Stimulated activated CD8-positive, alpha-beta memory T cell treated with anti-CD3 and anti-CD28 coated beads, Interleukin-7, amount 100 ng/mL, for 24 hours (primary cell): ENCODE data around the gene DAPL1.

ENCODE experiments used
- DNase-seq: peaks from one replicate; pipeline ENCODE4 v3.0.0-alpha.2; 2020; ENCODE audit warnings: low read depth

Gene DAPL1, protein sequence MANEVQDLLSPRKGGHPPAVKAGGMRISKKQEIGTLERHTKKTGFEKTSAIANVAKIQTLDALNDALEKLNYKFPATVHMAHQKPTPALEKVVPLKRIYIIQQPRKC

DNA sequence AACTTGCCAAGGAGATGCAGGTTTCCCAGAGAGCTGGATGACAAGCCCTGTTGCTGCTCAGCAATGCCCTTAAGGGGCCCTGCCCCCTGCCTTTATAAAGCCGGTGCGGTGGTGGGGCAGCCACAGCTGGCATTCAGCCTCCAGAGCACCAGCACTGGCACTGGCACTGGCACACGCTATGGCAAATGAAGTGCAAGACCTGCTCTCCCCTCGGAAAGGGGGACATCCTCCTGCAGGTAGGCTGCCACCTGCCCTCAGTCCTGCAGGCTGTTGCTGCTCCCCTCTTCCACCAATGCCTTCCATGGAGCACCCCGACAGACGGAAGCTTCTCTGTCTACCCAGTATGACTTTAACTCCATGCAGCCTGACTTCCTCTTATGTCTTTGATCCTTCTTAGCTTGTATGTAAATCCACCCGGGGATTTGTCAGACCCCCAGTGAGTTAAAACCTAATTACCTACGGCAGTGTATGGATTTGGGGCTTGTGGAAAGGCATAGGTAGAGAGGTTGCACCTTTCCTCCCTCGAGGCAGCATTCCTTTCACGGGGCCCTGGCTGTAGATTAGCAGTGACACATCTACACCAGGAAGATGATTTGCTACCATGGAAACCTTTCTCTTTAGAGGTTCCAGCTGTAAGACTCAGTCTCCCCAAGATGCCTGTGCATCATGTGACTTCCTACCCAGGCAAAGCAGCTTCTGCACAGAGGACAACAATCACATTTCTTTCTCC, at the start of gene DAPL1:
TSS of gene DAPL1 (plus strand) at position 123 of the 730 bp plus-strand sequence. CDS start at position 179, 56 bp downstream.
- no peak for DNase-seq

GRCh38 chr2:158745866-158746382, 49.2 kb upstream of the DAPL1 start:
- no peak for DNase-seq

DNA sequence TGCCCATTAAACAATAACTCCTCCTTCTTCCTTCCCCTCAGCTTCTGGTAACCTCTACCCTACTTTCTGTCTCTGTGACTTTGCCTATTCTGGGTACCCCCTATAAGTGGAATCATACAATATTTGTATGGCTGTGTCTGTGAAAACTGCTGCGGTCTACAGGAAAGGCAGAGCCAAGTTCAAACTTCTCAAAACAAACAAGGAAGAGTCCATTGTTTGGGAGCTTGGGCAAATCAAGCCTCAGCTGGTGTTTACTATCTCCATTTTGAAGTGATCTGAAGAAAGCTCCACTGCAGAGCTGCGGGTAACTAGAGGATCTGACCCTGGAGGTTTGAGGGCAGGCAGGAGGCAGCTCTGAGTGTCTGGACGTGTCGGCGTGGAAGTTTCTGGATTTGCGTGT, 48.6 kb upstream of the DAPL1 start:
- DNase-seq = no peak

DNA sequence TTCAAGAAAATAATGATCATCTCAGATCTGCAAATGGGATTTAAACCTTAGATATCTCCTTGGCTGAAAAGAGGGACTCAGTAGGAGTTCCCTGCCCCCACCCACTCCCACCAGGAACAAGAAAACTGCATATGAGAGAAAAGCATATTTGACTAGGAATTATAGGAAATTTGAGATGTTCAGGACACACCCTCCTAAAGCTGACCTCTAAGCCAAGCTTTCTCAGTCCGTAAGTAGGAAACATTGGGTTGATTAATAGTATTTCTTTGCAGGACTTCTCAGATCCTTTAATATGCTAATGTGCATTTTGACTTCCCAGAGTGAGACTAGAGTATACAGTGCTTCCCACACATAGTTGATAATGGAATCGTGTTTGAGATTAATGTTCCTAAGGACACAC, 47.8 kb upstream of the DAPL1 start:
- no peak for DNase-seq

DNA sequence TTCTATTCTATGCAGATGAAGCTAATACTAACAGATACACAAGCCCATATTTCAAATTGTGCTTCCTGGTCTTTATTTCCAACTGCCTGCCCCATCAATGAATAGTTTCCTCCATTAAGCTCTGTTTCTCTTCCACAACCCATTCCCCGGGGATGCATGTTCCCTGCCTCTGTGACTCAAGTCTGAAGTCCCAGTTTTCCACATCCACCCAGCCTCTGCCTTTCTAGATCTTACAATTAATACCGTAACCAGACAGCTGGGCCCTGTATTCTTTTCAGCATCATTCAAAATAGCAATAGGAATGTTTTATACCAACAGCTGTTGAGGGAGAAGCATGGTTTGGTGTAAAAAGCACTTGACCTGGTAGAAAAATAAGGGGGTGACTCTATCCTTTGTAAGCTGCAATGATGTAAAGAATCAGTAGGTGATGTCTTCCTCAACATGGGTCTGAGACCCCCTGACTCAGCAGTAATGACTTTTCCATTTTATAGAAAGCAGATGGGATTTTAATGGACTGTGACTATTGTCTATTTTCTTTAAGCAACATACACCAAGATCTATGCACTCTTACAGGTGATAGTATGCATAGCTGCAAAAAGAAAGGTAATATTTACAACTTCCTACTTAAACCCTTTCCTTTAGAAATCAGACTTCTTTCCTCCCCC, 46.1 kb upstream of the DAPL1 start:
- no peak for DNase-seq

DNA sequence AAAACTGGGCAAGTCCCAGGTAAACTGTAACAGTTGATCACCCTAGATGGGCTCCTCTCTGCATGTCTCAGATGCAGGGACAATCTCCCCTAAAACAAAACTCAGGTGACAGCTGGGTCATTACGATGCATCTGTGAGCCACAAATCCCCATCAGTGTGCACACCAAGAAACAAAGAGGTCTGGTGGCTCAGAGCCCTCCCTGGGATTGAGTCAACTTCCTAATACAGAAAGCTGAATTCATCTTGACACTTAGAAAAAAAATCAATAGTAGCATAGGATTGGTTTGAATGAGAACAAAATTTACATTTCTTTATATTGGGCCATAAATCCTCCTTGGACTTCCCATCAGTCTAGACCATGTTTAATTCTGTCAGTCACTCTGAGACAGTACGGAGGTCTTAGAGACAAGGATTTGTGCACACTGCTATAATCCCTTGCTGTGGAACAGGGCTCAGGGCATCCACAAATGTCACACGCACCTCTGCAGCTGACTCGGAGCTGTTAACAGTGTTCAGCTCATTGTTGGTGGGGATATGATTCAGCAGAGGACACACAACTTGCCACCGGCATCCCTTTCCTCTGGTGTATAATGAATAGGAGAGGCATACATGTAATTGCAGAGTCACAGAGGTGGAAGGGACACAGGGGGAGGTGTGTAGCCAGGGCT, 44.5 kb upstream of the DAPL1 start:
- no peak for DNase-seq

DNA sequence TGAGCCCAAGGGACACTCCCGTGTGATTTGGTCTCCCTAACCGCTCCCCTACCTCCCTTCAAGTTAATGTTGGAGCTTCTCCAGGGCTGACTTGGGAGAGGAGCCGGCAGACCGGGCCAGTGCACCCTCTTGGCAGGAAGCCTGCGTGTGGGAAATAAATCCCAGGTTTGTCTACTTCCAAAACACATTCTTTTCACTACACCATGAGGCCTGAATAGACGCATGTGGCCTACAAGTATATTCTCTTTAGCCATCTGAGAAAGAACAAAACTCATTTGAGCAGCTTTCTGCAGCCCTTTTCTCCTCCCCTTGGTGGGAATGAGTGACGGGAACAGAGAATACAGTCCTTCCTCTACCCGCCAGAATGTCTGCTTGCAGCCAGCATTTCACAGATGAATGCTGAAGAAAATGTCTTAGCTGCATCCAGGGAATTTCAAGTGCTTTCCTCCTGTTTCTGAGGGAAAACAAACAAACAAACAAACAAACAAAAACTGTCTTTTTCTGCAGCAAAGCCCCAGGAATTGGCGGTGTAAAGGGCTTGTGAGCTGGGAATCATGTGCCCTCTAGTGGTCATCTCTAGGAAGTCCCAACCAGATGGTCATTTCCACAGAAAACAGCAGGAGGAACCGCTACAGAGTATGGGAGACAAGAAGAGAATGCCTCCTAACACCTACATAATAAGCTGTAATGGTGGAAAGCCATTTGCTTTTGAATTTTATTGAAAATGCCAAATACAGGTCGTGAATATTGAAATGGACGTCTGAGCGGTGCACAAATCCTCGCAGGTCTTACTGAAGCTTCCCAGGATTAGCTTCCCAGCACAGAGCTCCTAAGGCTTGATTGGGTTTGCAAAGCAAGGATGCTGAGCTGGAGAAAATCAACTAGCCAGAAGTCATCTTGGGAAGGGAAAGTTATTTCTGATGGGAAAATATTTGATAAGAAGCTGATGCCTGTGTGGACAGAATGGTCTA, 41.2 kb upstream of the DAPL1 start:
- DNase-seq = no peak

DNA sequence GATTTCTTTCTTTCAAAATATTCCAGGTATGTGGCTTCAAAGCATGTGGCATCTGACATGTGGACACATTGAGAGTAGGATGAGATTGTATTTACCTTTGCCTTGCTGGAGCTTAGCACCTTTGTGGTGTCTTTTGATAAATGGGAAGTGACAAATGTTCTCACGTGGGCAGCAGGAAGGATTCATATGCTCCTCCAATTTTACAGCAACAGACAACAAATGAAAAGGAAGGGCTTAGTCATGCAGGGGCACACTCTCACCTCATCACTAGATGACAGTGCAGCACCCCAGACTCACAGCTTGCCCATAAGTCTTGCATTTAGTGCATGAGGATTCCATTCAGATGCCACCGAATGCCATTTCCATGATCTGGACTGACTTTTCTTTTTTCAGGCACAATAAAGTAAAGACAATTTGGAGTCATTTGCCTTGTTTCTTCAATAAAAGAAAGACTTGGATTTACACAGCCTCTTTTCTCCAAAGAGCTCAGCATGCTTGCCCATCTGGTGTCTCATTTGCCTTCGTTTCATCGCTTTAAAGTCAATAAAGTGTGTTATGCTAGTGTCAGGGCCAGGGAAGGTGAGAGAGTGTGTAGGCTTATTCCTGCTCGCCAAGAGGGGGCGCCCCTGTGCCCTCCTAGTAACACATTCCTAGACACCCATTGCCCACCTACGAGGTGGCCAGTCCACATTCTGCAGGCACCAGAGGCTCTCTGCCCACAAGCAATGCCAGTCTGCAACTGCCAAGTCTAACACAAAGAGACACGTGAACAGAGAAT, 39.6 kb upstream of the DAPL1 start:
- no peak for DNase-seq

DNA sequence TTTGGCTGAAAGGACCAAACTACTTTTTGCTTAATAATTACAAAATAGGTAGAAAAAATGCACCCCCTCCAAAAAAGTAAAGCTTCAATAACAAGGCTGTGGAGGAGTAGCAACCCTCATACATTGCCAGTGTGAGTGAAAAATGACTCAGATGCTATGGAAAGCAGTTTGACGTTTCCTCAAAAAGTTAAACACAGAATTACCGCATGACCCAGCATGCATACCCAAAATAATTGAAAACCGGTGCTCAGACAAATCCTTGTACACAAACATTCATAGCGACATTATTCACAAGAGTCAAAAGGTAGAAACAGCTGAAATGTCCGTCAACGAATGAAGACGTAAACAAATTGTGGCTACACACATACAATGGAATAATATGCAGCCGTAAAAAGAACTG, 38.8 kb upstream of the DAPL1 start:
- no peak for DNase-seq

DNA sequence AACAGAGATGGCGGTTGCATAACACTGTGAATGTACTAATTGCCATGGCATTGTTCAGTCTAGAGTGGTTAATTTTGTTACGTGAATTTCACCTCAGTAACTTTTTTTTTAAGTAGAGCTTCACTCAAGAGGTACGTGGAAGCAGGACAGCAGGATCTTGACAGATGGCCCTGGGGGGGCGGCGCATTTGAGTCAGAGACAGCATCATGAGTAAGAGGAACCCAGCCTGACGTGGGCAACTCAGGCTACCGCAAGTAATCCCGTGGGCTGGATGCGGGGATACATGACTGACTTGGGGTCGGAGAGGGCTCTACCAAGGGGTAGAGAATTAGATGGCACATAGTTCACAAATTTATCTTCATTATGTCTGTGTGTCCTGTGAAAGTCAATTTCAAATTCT, 38.1 kb upstream of the DAPL1 start:
- DNase-seq = no peak

GRCh38 chr2:158760887-158761286, 34.2 kb upstream of the DAPL1 start:
- DNase-seq = no peak

DNA sequence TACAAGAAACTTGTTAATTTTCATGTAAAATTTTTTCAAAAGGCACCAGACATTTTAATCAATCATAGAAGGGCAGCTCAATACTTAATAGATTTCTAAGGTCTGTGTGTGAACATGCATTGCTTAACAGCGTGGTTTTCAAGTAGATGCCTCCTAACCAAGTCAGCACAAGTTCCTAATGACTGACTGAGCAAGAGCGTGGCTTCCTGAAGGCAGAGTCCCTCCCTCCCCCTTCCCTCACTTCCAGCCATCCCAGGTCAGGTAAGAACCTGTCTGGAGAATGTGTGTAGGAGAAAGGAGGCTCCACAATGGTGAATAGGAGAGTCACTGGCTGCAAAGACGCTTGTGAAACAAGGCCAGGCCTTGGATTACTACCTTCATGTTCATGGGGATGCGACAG, 33.5 kb upstream of the DAPL1 start:
- no peak for DNase-seq

- no peak for DNase-seq
Observed at GRCh38 chr2:158762336-158762735, 32.8 kb upstream of the DAPL1 start.

GRCh38 chr2:158766524-158766923, 28.6 kb upstream of the DAPL1 start:
- no peak for DNase-seq

DNA sequence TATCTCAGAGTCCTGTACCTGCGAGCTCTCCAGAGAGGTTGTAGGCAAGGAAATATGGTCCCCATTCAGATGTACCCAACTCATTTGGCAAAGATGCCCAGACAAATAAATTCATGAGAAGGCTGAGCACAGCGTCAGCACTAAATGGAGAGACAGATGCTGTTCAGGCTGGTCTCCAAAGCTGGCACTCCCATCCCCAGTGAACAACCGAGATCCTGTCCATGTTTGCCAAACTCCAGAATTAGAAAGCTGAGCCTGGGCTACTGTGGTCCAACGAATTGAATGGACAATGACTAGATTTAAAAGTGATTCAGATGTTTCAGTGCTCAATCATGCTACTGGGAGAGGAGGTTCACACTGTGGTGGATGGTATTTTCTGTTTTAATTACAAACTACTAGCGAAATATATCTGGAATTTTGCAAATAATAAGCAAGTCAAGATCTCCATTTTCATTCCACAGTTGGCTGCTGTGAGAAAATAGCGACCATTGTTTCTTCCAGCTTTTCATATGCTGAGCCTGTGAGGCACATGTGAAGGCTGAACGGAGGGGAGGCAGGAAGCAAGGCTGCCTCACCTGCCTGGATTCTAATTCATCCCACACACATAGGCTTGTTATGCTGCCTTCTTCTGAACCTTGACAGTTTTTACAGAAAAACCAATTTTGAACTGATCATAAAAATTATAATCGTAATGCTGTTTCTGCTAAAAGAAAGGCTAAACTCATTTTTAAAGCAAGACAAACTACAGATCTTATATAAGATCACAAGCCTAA, 22.6 kb upstream of the DAPL1 start:
- no peak for DNase-seq

DNA sequence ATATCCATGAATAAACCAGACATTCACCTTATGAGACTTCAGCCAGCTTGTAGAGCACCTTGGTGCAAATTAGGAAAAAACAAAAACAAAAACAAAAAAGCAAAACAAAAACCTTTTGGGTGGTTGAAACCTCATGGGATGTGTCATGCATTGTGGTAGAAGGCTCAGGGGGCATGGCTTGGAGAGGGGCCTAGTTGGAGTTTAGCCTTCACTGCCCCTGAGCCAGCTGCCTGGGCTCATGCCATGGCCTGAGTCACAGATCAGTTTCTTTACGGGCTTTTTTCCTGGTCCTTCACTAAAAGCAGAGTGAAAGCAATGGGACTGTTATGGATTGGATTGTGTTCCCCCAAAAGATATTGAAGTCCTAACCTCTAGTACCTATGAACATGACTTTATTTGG, 22.0 kb upstream of the DAPL1 start:
- DNase-seq = no peak

- DNase-seq = no peak
Observed at GRCh38 chr2:158774681-158775080, 20.4 kb upstream of the DAPL1 start.

DNA sequence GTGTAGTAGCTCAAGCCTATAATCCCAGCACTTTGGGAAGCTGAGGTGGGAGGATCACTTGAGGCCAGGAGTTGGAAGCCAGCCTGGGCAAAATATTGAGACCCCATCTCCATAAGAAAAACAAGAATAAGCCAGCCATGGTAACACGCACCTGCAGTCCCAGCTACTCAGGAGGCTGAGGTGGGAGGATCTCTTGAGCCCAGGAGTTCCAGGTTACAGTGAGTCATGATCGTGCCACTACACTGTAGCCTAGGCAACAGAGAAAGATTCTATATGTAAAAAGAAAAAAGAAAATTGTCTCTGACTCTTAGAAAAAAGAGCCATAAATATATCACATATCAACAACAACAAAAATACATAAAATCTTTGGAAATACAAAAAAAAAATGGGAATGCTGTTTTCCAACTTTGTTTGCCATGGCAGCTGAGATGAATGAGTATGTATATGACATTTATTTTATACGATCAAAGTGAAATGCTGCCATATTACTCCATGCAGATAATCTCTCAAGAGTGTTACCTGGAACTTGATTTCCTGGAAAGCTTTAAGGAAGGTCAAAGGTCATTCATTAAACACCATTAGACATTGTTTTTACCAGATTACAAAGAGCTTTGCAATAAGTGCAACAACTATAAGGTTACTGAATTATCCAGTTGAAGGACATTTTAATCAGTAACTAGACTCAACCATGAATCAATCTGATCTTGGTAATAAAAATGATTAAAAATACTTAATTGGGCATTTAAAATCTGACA, 19.7 kb upstream of the DAPL1 start:
- no peak for DNase-seq

GRCh38 chr2:158776231-158776630, 18.9 kb upstream of the DAPL1 start:
- DNase-seq = no peak
